H9 (cell line): ENCODE results near the gene ALKAL2. TPM values are rescaled to one million over a fixed set of nuclear protein-coding genes. Genes with fewer than 3 reads are reported as not detected.

Experiments
- DNase-seq: peaks from one replicate; pipeline ENCODE4 v3.0.0-alpha.2; 2017
- H2AFZ ChIP-seq: one replicate; pipeline ENCODE4 v1.6.1; 2013; ENCODE audit warnings: mild to moderate bottlenecking, low read length, control low read depth, moderate library complexity
- H2AK5ac ChIP-seq: 2 replicates; pipeline ENCODE4 v1.6.1; 2013; ENCODE audit warnings: low read length, control low read depth, mixed read lengths; ENCODE audit not compliant: insufficient read length
- H2BK120ac ChIP-seq: one replicate; pipeline ENCODE4 v1.6.1; 2013; ENCODE audit warnings: low read depth, mild to moderate bottlenecking, low read length, control low read depth, inconsistent platforms; ENCODE audit not compliant: poor library complexity, severe bottlenecking
- H2BK12ac ChIP-seq: 2 replicates; pipeline ENCODE4 v1.6.1; 2013; ENCODE audit warnings: low read length, control low read depth, mixed read lengths, low read depth; ENCODE audit not compliant: insufficient read length
- H2BK15ac ChIP-seq: 2 replicates; pipeline ENCODE4 v1.6.1; 2013; ENCODE audit warnings: low read depth, low read length, control low read depth
- H2BK20ac ChIP-seq: one replicate; pipeline ENCODE4 v1.6.1; 2013; ENCODE audit warnings: low read depth, mild to moderate bottlenecking, low read length, control low read depth, inconsistent platforms; ENCODE audit not compliant: poor library complexity, severe bottlenecking
- H2BK5ac ChIP-seq: 2 replicates; pipeline ENCODE4 v1.6.1; 2013; ENCODE audit warnings: low read length, control low read depth, mixed read lengths; ENCODE audit not compliant: insufficient read length
- H3K14ac ChIP-seq: 2 replicates; pipeline ENCODE4 v1.6.1; 2013; ENCODE audit warnings: low read length, control low read depth; ENCODE audit not compliant: insufficient read depth
- H3K18ac ChIP-seq: 2 replicates; pipeline ENCODE4 v1.6.1; 2013; ENCODE audit warnings: low read depth, mild to moderate bottlenecking, mixed read lengths, low read length, control low read depth; ENCODE audit not compliant: insufficient read length
- H3K23ac ChIP-seq: 2 replicates; pipeline ENCODE4 v1.6.1; 2013; ENCODE audit warnings: low read length, control low read depth, mixed read lengths, low read depth; ENCODE audit not compliant: insufficient read length
- H3K23me2 ChIP-seq: 2 replicates; pipeline ENCODE4 v1.6.1; 2013; ENCODE audit warnings: low read depth, mild to moderate bottlenecking, mixed read lengths, low read length, control low read depth; ENCODE audit not compliant: insufficient read length, poor library complexity, severe bottlenecking
- H3K27ac ChIP-seq: 2 replicates; pipeline ENCODE4 v1.5.1; 2013; ENCODE audit warnings: low read length, control low read depth, mixed read lengths, low read depth; ENCODE audit not compliant: insufficient read length
- H3K27me3 ChIP-seq: 2 replicates; pipeline ENCODE4 v1.6.1; 2013; ENCODE audit warnings: low read length, control low read depth, inconsistent platforms; ENCODE audit not compliant: insufficient read depth
- H3K4ac ChIP-seq: 2 replicates; pipeline ENCODE4 v1.6.1; 2013; ENCODE audit warnings: low read depth, mild to moderate bottlenecking, control low read depth, inconsistent platforms, low read length, moderate library complexity
- H3K4me1 ChIP-seq: 2 replicates; pipeline ENCODE4 v1.6.1; 2013; ENCODE audit warnings: low read length, control low read depth, inconsistent platforms; ENCODE audit not compliant: insufficient read depth
- H3K4me2 ChIP-seq: 2 replicates; pipeline ENCODE4 v1.6.1; 2013; ENCODE audit warnings: low read length, control low read depth, mixed read lengths; ENCODE audit not compliant: insufficient read length, insufficient read depth
- H3K56ac ChIP-seq: 2 replicates; pipeline ENCODE4 v1.6.1; 2013; ENCODE audit warnings: low read depth, mild to moderate bottlenecking, mixed read lengths, low read length, control low read depth; ENCODE audit not compliant: insufficient read length
- H3K79me1 ChIP-seq: 2 replicates; pipeline ENCODE4 v1.6.1; 2013; ENCODE audit warnings: low read depth, mild to moderate bottlenecking, moderate library complexity, low read length, control low read depth, inconsistent platforms; ENCODE audit not compliant: insufficient read depth, poor library complexity, severe bottlenecking
- H3K79me2 ChIP-seq: 2 replicates; pipeline ENCODE4 v1.6.1; 2013; ENCODE audit warnings: low read length, control low read depth, inconsistent platforms; ENCODE audit not compliant: insufficient read depth
- H3K9ac ChIP-seq: 2 replicates; pipeline ENCODE4 v1.6.1; 2013; ENCODE audit warnings: low read length, control low read depth, mixed read lengths; ENCODE audit not compliant: insufficient read length; ENCODE audit errors: extremely low read depth
- H3K9me3 ChIP-seq: one replicate; pipeline ENCODE4 v1.6.1; 2013; ENCODE audit warnings: low read depth, low read length, inconsistent platforms; ENCODE audit not compliant: control insufficient read depth
- H3T11ph ChIP-seq: one replicate; pipeline ENCODE4 v1.6.1; 2013; ENCODE audit warnings: mild to moderate bottlenecking, low read length, control low read depth, inconsistent platforms
- H4K20me1 ChIP-seq: one replicate; pipeline ENCODE4 v1.6.1; 2013; ENCODE audit not compliant: control insufficient read depth, insufficient read length, insufficient read depth
- H4K5ac ChIP-seq: 2 replicates; pipeline ENCODE4 v1.6.1; 2013; ENCODE audit warnings: low read depth, mild to moderate bottlenecking, mixed read lengths, low read length, control low read depth; ENCODE audit not compliant: insufficient read length
- H4K8ac ChIP-seq: replicated peaks from 2 replicates; pipeline ENCODE4 v1.6.1; 2013; ENCODE audit warnings: low read length, control low read depth, mixed read lengths, low read depth; ENCODE audit not compliant: insufficient read length
- H4K91ac ChIP-seq: 2 replicates; pipeline ENCODE4 v1.6.1; 2013; ENCODE audit warnings: low read depth, mild to moderate bottlenecking, moderate library complexity, mixed read lengths, low read length, control low read depth; ENCODE audit not compliant: insufficient read length
- H3K27ac Mint-ChIP-seq, 3 experiments: 2 replicates in 2 of 3; 3 replicates in 1 of 3; pipeline ENCODE4 v1.8.0; 2020 to 2021; ENCODE audit warnings: mixed read lengths in 3 of 3, mild to moderate bottlenecking in 1 of 3, moderate library complexity in 1 of 3
- H3K27me3 Mint-ChIP-seq: 2 replicates; pipeline ENCODE4 v1.8.0; 2021; ENCODE audit warnings: low read depth, mild to moderate bottlenecking, moderate library complexity, mixed read lengths
- H3K36me3 Mint-ChIP-seq, 3 experiments: 2 replicates in 2 of 3; 3 replicates in 1 of 3; pipeline ENCODE4 v1.8.0; 2020 to 2021; ENCODE audit warnings: low read depth in 3 of 3, mixed read lengths in 3 of 3; ENCODE audit not compliant: insufficient read depth in 1 of 3
- H3K4me1 Mint-ChIP-seq, 2 experiments: 2 replicates each; pipeline ENCODE4 v1.8.0; 2020; ENCODE audit warnings: mixed read lengths in 2 of 2
- H3K4me3 Mint-ChIP-seq, 2 experiments: 2 replicates in 1 of 2; 3 replicates in 1 of 2; pipeline ENCODE4 v1.8.0; 2020 to 2021; ENCODE audit warnings: mild to moderate bottlenecking in 2 of 2, mixed read lengths in 2 of 2, moderate library complexity in 1 of 2
- H3K9me3 Mint-ChIP-seq, 2 experiments: 2 replicates in 1 of 2; 3 replicates in 1 of 2; pipeline ENCODE4 v1.8.0; 2020; ENCODE audit warnings: mild to moderate bottlenecking in 2 of 2, mixed read lengths in 2 of 2, moderate library complexity in 1 of 2
- WGBS: extraction: QIAGEN DNeasy Blood & Tissue Kit; methylation state at CpG from one replicate; pipeline ENCODE4 v1.1.7; 2013; ENCODE audit warnings: missing lambda C conversion rate, low lambda C conversion rate, mixed read lengths; ENCODE audit not compliant: insufficient read length; ENCODE audit errors: extremely low coverage; 5-methylcytosine and 5-hydroxymethylcytosine counted together
- total RNA-seq: library from RNA; stranded (reverse); gene quantifications from 2 replicates; pipeline ENCODE4 v1.2.1, GENCODE V29; 2021
- TF ChIP-seq, protein P1 (sequence below): fragments of 200-600 bp; sonication (generic); conservative IDR thresholded peaks from 3 replicates; pipeline ENCODE4 v1.8.0; 2021; ENCODE audit warnings: antibody characterized with exemption, mild to moderate bottlenecking

ALKAL2 gene
- total RNA-seq, 1 experiment from 2014 or later: 0.48 TPM

DNA sequence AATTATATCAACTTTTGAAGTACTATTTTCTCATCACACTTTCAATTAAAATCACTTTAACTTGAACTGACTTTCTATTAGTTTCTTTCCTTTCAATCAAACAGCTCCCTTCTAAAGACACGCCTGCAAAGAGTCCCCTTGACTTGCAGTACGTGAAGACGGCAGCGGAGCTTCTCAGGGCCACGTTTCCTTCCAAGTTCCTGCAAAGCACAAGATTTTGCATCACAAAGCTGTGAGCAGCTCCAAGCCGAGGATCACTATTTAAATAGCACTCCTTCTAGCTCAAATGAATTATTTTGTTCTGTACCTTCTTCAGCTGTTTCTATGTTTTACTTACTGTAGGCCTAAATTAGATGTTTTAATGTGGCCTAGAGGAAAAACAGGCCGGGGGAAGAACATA is 54.9 kb downstream of the ALKAL2 start:
- H3K27me3 Mint-ChIP-seq: no peaks in the 10 kb centered on the region

More for the DNA sequence above, 54.9 kb downstream of the ALKAL2 start:
- WGBS: no CpG with 5 or more reads among the region's 7 CpGs
- peak; percentile 73 for DNase-seq
- H3K79me2 ChIP-seq: no peaks in the 10 kb centered on the region
- H2BK5ac ChIP-seq: no peak overlapping the region
- no peak overlapping the region for H2BK15ac ChIP-seq
- no peaks in the 10 kb centered on the region for H3K4me1 ChIP-seq
- H3K4me1 Mint-ChIP-seq: peaks cover 23 to 25% of the 10 kb centered on the region in 2 experiments
- no peaks in the 10 kb centered on the region for H3K9me3 ChIP-seq
- no peak overlapping the region for H3K27ac ChIP-seq
- no peak overlapping the region for H4K91ac ChIP-seq
- peaks cover 0 to 10% (median 8%) of the 10 kb centered on the region in 3 experiments; a peak in 6 of 7 replicates for H3K36me3 Mint-ChIP-seq
- H2AFZ ChIP-seq: no peak overlapping the region
- H4K5ac ChIP-seq: no peak overlapping the region
- no peak overlapping the region for H3K9ac ChIP-seq
- H2BK12ac ChIP-seq: no peak overlapping the region
- peak overlapping the region in 2 of 3 experiments; percentile 53 to 88; a peak in 4 of 7 replicates for H3K27ac Mint-ChIP-seq
- H2AK5ac ChIP-seq: no peak overlapping the region
- no peaks in the 10 kb centered on the region for H4K20me1 ChIP-seq
- H2BK20ac ChIP-seq: no peak overlapping the region
- H3K18ac ChIP-seq: no peak overlapping the region
- no peak overlapping the region for H3K4ac ChIP-seq
- H4K8ac ChIP-seq: no peak overlapping the region
- TF ChIP-seq, protein P1, sequence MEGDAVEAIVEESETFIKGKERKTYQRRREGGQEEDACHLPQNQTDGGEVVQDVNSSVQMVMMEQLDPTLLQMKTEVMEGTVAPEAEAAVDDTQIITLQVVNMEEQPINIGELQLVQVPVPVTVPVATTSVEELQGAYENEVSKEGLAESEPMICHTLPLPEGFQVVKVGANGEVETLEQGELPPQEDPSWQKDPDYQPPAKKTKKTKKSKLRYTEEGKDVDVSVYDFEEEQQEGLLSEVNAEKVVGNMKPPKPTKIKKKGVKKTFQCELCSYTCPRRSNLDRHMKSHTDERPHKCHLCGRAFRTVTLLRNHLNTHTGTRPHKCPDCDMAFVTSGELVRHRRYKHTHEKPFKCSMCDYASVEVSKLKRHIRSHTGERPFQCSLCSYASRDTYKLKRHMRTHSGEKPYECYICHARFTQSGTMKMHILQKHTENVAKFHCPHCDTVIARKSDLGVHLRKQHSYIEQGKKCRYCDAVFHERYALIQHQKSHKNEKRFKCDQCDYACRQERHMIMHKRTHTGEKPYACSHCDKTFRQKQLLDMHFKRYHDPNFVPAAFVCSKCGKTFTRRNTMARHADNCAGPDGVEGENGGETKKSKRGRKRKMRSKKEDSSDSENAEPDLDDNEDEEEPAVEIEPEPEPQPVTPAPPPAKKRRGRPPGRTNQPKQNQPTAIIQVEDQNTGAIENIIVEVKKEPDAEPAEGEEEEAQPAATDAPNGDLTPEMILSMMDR: no peak
- H3K79me1 ChIP-seq: no peaks in the 10 kb centered on the region
- H3K14ac ChIP-seq: no peak overlapping the region
- H3K4me3 Mint-ChIP-seq: peak overlapping the region in 1 of 2 experiments; percentile 65; a peak in 1 of 5 replicates
- no peak overlapping the region for H3K4me2 ChIP-seq
- no peaks in the 10 kb centered on the region for H3K27me3 ChIP-seq
- H2BK120ac ChIP-seq: no peak overlapping the region
- no peak overlapping the region for H3K23ac ChIP-seq
- H3K23me2 ChIP-seq: no peaks in the 10 kb centered on the region
- no peak overlapping the region for H3K56ac ChIP-seq
- H3K9me3 Mint-ChIP-seq: peaks cover 0 to 2% of the 10 kb centered on the region in 2 experiments; a peak in 1 of 5 replicates
- H3T11ph ChIP-seq: no peak overlapping the region
